B cell (primary cell): ENCODE measurements around the gene OR1N1. TPM values are rescaled to one million over a fixed set of nuclear protein-coding genes. Genes with fewer than 3 reads are reported as not detected.

Source experiments
- ATAC-seq: fragments of 200-7000 bp; cut with Tn5 transposase; one replicate; pipeline ENCODE4 v1.10.0; 2021; ENCODE audit warnings: low read depth, mild to moderate bottlenecking, moderate number of reproducible peaks, moderate library complexity
- CTCF ChIA-PET: fragments of 350-600 bp; sonication (Branson Sonifier 250); formaldehyde crosslinking; loops from one replicate; lab custom pipeline; 2021; ENCODE audit warnings: antibody characterized with exemption, inconsistent platforms; lab: Charles Lee
- POLR2A ChIA-PET: fragments of 350-600 bp; sonication (Branson Sonifier 250); formaldehyde crosslinking; loops from one replicate; lab custom pipeline; 2021; ENCODE audit warnings: antibody characterized with exemption; lab: Charles Lee
- DNase-seq: peaks from one replicate; pipeline ENCODE4 v3.0.0; 2013
- H2AFZ ChIP-seq: 2 replicates; pipeline ENCODE4 v1.6.1; 2012; ENCODE audit warnings: mild to moderate bottlenecking, low read depth, low read length; ENCODE audit not compliant: insufficient read depth, poor library complexity, severe bottlenecking
- H3K27ac ChIP-seq, 2 donors: 1 replicate in 1 of 2; 2 replicates in 1 of 2; pipeline ENCODE4 v1.5.1; 2012 to 2013; ENCODE audit warnings: low read length in 2 of 2, mild to moderate bottlenecking in 2 of 2, moderate library complexity in 1 of 2
- H3K27me3 ChIP-seq, 4 experiments: fragments of 200-600 bp in 1 of 4; sonication (generic) in 1 of 4; replicated peaks in 1 of 4; 1 replicate in 2 of 4; 2 replicates in 2 of 4; pipeline versions ENCODE4 v1.6.1 to v1.7.0; 2013 to 2016; ENCODE audit warnings: low read length in 3 of 4, mild to moderate bottlenecking in 2 of 4, mixed read lengths in 1 of 4, moderate library complexity in 1 of 4; ENCODE audit not compliant: insufficient read depth in 4 of 4, control insufficient read depth in 3 of 4; ENCODE audit errors: control extremely low read depth in 1 of 4
- H3K36me3 ChIP-seq, 2 experiments: replicated peaks in 1 of 2; 1 replicate in 1 of 2; 2 replicates in 1 of 2; pipeline versions ENCODE4 v1.6.1 to v1.7.1; 2013; ENCODE audit warnings: low read length in 1 of 2; ENCODE audit not compliant: insufficient read depth in 2 of 2, control insufficient read depth in 1 of 2; ENCODE audit errors: control extremely low read depth in 1 of 2, extremely low read depth in 1 of 2
- H3K4me1 ChIP-seq, 2 donors: fragments of 200-600 bp in 1 of 2; sonication (generic) in 1 of 2; 1 replicate in 1 of 2; 2 replicates in 1 of 2; pipeline versions ENCODE4 v1.5.1 to v1.6.1; 2013 to 2017; ENCODE audit warnings: low read length in 2 of 2; ENCODE audit not compliant: control insufficient read depth in 2 of 2, insufficient read depth in 2 of 2
- H3K4me2 ChIP-seq: replicated peaks from 2 replicates; pipeline ENCODE3; 2012; ENCODE audit warnings: mild to moderate bottlenecking, low read depth, low read length; ENCODE audit not compliant: poor library complexity, severe bottlenecking
- H3K4me3 ChIP-seq, 5 experiments: fragments of 200-600 bp in 1 of 5; sonication (generic) in 1 of 5; 1 replicate in 3 of 5; 2 replicates in 2 of 5; pipeline versions ENCODE4 v1.5.1 to v1.7.0; 2011 to 2016; ENCODE audit warnings: low read length in 4 of 5, mild to moderate bottlenecking in 4 of 5, low read depth in 2 of 5, control low read depth in 1 of 5, moderate library complexity in 1 of 5; ENCODE audit not compliant: insufficient read depth in 1 of 5; ENCODE audit errors: control extremely low read depth in 1 of 5, extremely low read depth in 1 of 5
- H3K79me2 ChIP-seq: fragments of 200-600 bp; sonication (generic); one replicate; pipeline ENCODE4 v1.6.0; 2016; ENCODE audit warnings: low read length; ENCODE audit not compliant: control insufficient read depth, insufficient read depth
- H3K9ac ChIP-seq: fragments of 200-600 bp; sonication (generic); 2 replicates; pipeline ENCODE4 v1.6.1; 2017; ENCODE audit warnings: mild to moderate bottlenecking, low read length, moderate library complexity
- H3K9me3 ChIP-seq, 3 donors: one replicate each; pipeline versions ENCODE4 v1.6.1 to v1.7.1; 2013; ENCODE audit warnings: low read length in 2 of 3; ENCODE audit not compliant: control insufficient read depth in 2 of 3, insufficient read depth in 1 of 3; ENCODE audit errors: control extremely low read depth in 1 of 3
- H4K20me1 ChIP-seq: 2 replicates; pipeline ENCODE4 v1.6.0; 2012; ENCODE audit warnings: mild to moderate bottlenecking, low read length; ENCODE audit not compliant: insufficient read depth, control insufficient read depth, poor library complexity, severe bottlenecking
- H3K27ac Mint-ChIP-seq: one replicate; pipeline ENCODE4 v1.8.0; 2021; ENCODE audit warnings: mixed read lengths
- H3K27me3 Mint-ChIP-seq: one replicate; pipeline ENCODE4 v1.8.0; 2021; ENCODE audit warnings: mixed read lengths
- H3K4me1 Mint-ChIP-seq: one replicate; pipeline ENCODE4 v1.8.0; 2021; ENCODE audit warnings: mixed read lengths
- H3K4me3 Mint-ChIP-seq: one replicate; pipeline ENCODE4 v1.8.0; 2021; ENCODE audit warnings: mixed read lengths
- H3K9me3 Mint-ChIP-seq: one replicate; pipeline ENCODE4 v1.8.0; 2022; ENCODE audit warnings: mixed read lengths; ENCODE audit not compliant: insufficient read depth
- CTCF ChIP-seq: fragments of 200-600 bp; IDR thresholded peaks from one replicate; pipeline ENCODE4 v1.8.0; 2022; ENCODE audit warnings: antibody characterized with exemption, mild to moderate bottlenecking
- EZH2 ChIP-seq: IDR thresholded peaks from 2 replicates; pipeline ENCODE4 v1.6.1; 2012; ENCODE audit warnings: borderline replicate concordance, low read depth, mild to moderate bottlenecking, moderate library complexity, low read length; ENCODE audit not compliant: insufficient read depth, poor library complexity, severe bottlenecking
- WGBS: methylation state at CpG from one replicate; pipeline ENCODE4 v1.1.5; 2013; ENCODE audit warnings: missing lambda C conversion rate; ENCODE audit not compliant: insufficient coverage; 5-methylcytosine and 5-hydroxymethylcytosine counted together
- intact Hi-C: fragments of 100-400 bp; cut with micrococcal nuclease; formaldehyde crosslinking; loops from one replicate; pipeline ENCODE4 v1.10.0; 2022
- polyA plus RNA-seq: library from polyadenylated mRNA; depleted of rRNA; stranded (reverse); fragments of >200 nt; gene quantifications from 2 replicates; pipeline ENCODE4 v1.2.3, GENCODE V29; 2012
- total RNA-seq, 2 donors: library from RNA; stranded (reverse); fragments of 120-200 nt in 1 of 2; gene quantifications; 1 replicate in 1 of 2; 2 replicates in 1 of 2; pipeline versions ENCODE4 v1.2.3 to v1.2.4, GENCODE V29; 2013 to 2022

Gene OR1N1
- total and polyA plus RNA-seq, 2 donors (not counting 1 experiment from before 2014, with no cell fraction given): not detected

GRCh38 chr9:122477826-122478225 lies 49.3 kb downstream of the OR1N1 start, which contains the start of gene OR1J1:
OR1J1 (minus strand) TSS chr9:122477926; CDS start chr9:122477926, 0 bp downstream.
- Mint-ChIP-seq H3K27me3 (peaks cover 59% of the 10 kb centered on the region), H3K9me3 (no peaks in the 10 kb centered on the region), H3K4me3 (no peak within 1 kb of the TSS), H3K27ac (no peak within 1 kb of the TSS), H3K4me1 (no peaks in the 10 kb centered on the region)
- DNase-seq (no peak), ATAC-seq (no peak)
- H3K4me3 ChIP-seq: no peak within 1 kb of the TSS
- no peaks in the 10 kb centered on the region for H3K36me3 ChIP-seq
- 92% methylated on average over 5 of the region's 6 CpGs for WGBS
- H3K27ac ChIP-seq: no peak within 1 kb of the TSS
- no peak within 1 kb of the TSS for H3K9ac ChIP-seq
- intact Hi-C loops: no loop called here
- H2AFZ ChIP-seq: no peak within 1 kb of the TSS
- no peaks in the 10 kb centered on the region for H3K79me2 ChIP-seq
- no peaks in the 10 kb centered on the region for H3K4me1 ChIP-seq
- TF ChIP-seq EZH2: no peak
- TF ChIP-seq CTCF: no peak
- H3K4me2 ChIP-seq: no peak within 1 kb of the TSS
- CTCF ChIA-PET: interaction anchor here (1.1 kb wide), 1 partner anchor 20 kb away, joined by 3 read pairs; no protein-coding TSS in a partner anchor
- POLR2A ChIA-PET: no interaction called here
- no peaks in the 10 kb centered on the region for H3K9me3 ChIP-seq
- H3K27me3 ChIP-seq: peaks cover 0 to 6% (median 1%) of the 10 kb centered on the region in 4 experiments
- no peaks in the 10 kb centered on the region for H4K20me1 ChIP-seq

GRCh38 chr9:122477346-122477745 lies 49.7 kb downstream of the OR1N1 start:
- intact Hi-C loops: no loop called here
- Histone ChIP-seq H3K79me2 (no peaks in the 10 kb centered on the region), H3K9me3 (no peaks in the 10 kb centered on the region), H3K9ac (no peak overlapping the region), H3K27me3 (peaks cover 0 to 6% (median 1%) of the 10 kb centered on the region in 4 experiments), H2AFZ (no peak overlapping the region), H4K20me1 (no peaks in the 10 kb centered on the region), H3K4me2 (no peak overlapping the region), H3K36me3 (no peaks in the 10 kb centered on the region), H3K4me1 (no peaks in the 10 kb centered on the region), H3K27ac (no peak overlapping the region), H3K4me3 (no peak overlapping the region)
- peaks cover 59% of the 10 kb centered on the region for H3K27me3 Mint-ChIP-seq
- TF ChIP-seq EZH2: no peak
- TF ChIP-seq CTCF: no peak
- ATAC-seq (no peak), DNase-seq (no peak)
- no peaks in the 10 kb centered on the region for H3K9me3 Mint-ChIP-seq
- no peak overlapping the region for H3K27ac Mint-ChIP-seq
- no peaks in the 10 kb centered on the region for H3K4me1 Mint-ChIP-seq
- WGBS: 91% methylated on average over 3 of the region's 3 CpGs
- H3K4me3 Mint-ChIP-seq: no peak overlapping the region
- ChIA-PET POLR2A (no interaction called here), CTCF (interaction anchor here (1.1 kb wide), 1 partner anchor 21 kb away, joined by 3 read pairs; no protein-coding TSS in a partner anchor)

Other genes starting within 250 kb of the OR1N1 start
- 9.5 and 10.4 TPM in 2 replicates for gene PTGS1, start 156.3 kb downstream of the OR1N1 start, total RNA-seq
- 14.6 and 15.3 TPM in 2 replicates for gene PTGS1, start 156.3 kb downstream of the OR1N1 start, polyA plus RNA-seq
- gene OR1J1, start 49.4 kb downstream of the OR1N1 start, total RNA-seq: not detected in 2 replicates
- not detected in 2 replicates for gene OR1J1, start 49.4 kb downstream of the OR1N1 start, polyA plus RNA-seq
- not detected in 2 replicates for gene OR1J2, start 16.5 kb downstream of the OR1N1 start, total RNA-seq
- not detected in 2 replicates for gene OR1J2, start 16.5 kb downstream of the OR1N1 start, polyA plus RNA-seq
- not detected in 2 replicates for gene OR1J4, start 8.2 kb downstream of the OR1N1 start, total RNA-seq
- not detected in 2 replicates for gene OR1J4, start 8.2 kb downstream of the OR1N1 start, polyA plus RNA-seq
- not detected in 2 replicates for gene OR1N2, start 25.8 kb upstream of the OR1N1 start, total RNA-seq
- not detected in 2 replicates for gene OR1N2, start 25.8 kb upstream of the OR1N1 start, polyA plus RNA-seq
- not detected in 2 replicates for gene OR1L8, start 56.1 kb upstream of the OR1N1 start, total RNA-seq
- 0.17 TPM in 1 of 2 replicates, not detected in the other for gene OR1L8, start 56.1 kb upstream of the OR1N1 start, polyA plus RNA-seq
- not detected in 2 replicates for gene OR1Q1, start 87.4 kb upstream of the OR1N1 start, total RNA-seq
- gene OR1Q1, start 87.4 kb upstream of the OR1N1 start, polyA plus RNA-seq: 0.46 TPM in 1 of 2 replicates, not detected in the other
- not detected in 2 replicates for gene OR1B1, start 130.3 kb upstream of the OR1N1 start, total RNA-seq
- gene OR1B1, start 130.3 kb upstream of the OR1N1 start, polyA plus RNA-seq: 0.29 TPM in 1 of 2 replicates, not detected in the other
- gene OR1L1, start 134.4 kb upstream of the OR1N1 start, total RNA-seq: not detected in 2 replicates
- not detected in 2 replicates for gene OR1L1, start 134.4 kb upstream of the OR1N1 start, polyA plus RNA-seq
- gene OR1L3, start 147.8 kb upstream of the OR1N1 start, total RNA-seq: not detected in 2 replicates
- not detected in 2 replicates for gene OR1L3, start 147.8 kb upstream of the OR1N1 start, polyA plus RNA-seq
- not detected in 2 replicates for gene OR1L4, start 196.7 kb upstream of the OR1N1 start, total RNA-seq
- not detected in 2 replicates for gene OR1L4, start 196.7 kb upstream of the OR1N1 start, polyA plus RNA-seq
- not detected in 2 replicates for gene OR1L6, start 215.0 kb upstream of the OR1N1 start, total RNA-seq
- not detected in 2 replicates for gene OR1L6, start 215.0 kb upstream of the OR1N1 start, polyA plus RNA-seq